Measurements from ENCODE around the gene MRO.

The MRO gene

DNA sequence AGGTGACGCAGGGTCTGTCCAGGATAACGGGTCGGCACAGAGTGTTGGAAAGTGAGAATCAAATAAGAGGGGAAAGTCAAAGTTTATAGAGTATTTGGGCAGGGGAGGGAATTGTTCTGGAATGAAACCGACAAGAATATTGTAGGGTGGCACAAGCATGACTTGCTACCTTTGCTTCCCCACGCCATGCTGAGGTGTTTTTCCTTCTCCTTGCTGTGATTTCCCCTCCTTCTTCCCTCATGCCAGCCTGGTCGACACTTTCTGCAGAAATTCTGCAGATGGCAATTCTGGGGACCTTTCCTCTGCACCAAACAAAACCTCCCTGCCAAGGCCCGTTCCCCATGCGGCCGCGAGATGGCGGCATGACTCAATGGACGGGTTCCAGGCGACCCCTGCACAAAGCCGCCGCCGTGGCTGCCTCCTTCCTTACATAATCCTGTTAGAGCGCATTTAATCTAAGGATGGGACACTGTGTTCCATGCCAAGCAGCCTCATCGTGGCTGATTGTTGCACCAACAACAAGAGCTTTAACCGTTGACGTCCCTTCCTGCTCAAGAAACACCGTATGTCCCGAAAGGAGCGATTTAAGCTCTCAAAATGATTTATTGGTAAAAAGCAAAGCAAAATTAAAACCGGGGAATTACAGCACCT lies at the start of gene MRO:
Gene MRO, minus strand, starts transcription at position 289 of the 651 bp plus-strand sequence. CDS start 10,616 bp downstream, outside the sequence.
- peak; percentile 73 for DNase-seq (ENCODE audit: low spot score)

GRCh38 chr18:50869150-50869549 lies 49.3 kb upstream of the MRO start:
- DNase-seq (ENCODE audit: low spot score): no peak

DNA sequence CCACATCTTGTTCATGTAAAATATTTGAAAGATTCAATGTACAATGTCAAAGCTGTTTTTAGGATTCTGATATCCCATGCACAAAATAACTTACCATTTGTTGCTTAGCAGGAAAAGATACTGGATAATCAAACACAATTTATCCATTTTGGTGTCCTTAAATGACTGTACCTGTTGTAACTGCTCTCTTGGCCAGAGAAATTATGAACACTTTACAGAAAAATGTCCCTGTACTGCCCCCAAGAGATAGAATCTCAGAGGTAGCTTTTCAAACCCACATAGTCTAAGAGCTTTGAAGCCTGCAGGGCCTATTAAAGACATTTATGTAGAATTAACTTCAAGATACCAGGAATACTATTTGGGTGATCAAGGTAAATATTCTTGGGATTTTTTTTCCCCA lies 46.9 kb upstream of the MRO start:
- DNase-seq (ENCODE audit: low spot score): peak; percentile 34

GRCh38 chr18:50863840-50864375 lies 44.1 kb upstream of the MRO start:
- DNase-seq (ENCODE audit: low spot score): no peak

DNA sequence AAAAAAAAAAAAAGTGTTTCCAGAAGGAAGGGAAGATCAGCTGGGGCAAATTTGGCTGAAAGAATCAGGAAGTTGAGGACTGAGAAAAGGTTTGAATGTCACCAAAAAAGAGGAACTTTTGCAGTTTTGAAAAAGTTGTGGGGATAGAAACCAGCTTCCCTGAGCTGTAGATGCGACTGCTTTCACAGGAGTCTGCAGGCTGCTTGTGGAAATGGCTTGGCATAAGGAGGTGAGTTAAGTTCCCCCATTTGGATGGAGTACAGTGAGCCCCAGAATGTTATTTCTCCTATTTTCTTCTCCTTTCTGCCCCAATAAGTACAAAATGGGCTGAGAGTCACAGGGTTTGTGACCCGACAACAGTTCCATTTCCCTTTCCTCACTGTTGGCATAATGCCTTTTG lies 42.6 kb upstream of the MRO start:
- DNase-seq (ENCODE audit: low spot score): no peak

GRCh38 chr18:50861617-50862016 lies 41.8 kb upstream of the MRO start:
- no peak for DNase-seq (ENCODE audit: low spot score)

GRCh38 chr18:50859793-50860555 lies 40.2 kb upstream of the MRO start:
- DNase-seq (ENCODE audit: low spot score): no peak

- DNase-seq (ENCODE audit: low spot score): no peak
Observed at GRCh38 chr18:50857694-50858093, 37.9 kb upstream of the MRO start.

DNA sequence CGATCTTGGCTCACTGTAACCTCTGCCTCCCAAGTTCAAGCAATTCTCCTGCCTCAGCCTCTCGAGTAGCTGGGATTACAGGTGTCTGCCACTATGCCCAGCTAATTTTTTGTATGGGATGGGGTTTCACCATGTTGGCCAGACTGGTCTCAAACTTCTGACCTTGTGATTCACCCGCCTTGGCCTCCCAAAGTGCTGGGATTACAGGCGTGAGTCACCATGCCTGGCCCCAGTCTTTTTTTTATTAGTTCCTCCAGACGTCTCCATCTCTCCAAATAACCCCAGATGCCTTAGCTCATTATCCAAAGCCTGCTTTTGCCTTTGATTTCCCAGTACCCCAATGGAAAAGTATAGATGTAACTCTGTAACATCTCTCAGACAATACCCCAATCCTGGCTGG lies 37.4 kb upstream of the MRO start:
- peak; percentile 50 for DNase-seq (ENCODE audit: low spot score)

GRCh38 chr18:50855976-50856757 lies 36.4 kb upstream of the MRO start:
- no peak for DNase-seq (ENCODE audit: low spot score)

DNA sequence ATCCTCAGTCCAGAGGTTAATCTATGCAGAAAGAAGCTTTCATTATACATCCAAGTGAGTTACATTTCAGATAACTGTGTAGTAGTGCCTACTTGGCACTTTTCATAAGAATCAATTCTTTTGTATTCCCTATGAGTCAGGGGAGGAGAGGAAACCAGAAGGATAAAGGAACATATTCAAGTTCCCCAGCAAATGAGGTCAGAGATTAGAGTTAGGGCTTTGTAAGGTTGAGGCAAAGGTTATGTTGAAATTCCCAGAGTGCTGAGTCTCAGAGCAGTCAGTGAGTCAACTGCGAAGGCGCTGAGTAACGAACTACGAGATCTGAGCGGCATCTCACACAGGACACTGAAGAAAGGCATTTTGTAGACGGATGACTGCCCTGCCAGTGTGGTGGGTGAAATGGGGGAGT lies 34.1 kb upstream of the MRO start:
- peak; percentile 95 for DNase-seq (ENCODE audit: low spot score)

GRCh38 chr18:50850307-50851065 lies 30.7 kb upstream of the MRO start:
- no peak for DNase-seq (ENCODE audit: low spot score)

DNA sequence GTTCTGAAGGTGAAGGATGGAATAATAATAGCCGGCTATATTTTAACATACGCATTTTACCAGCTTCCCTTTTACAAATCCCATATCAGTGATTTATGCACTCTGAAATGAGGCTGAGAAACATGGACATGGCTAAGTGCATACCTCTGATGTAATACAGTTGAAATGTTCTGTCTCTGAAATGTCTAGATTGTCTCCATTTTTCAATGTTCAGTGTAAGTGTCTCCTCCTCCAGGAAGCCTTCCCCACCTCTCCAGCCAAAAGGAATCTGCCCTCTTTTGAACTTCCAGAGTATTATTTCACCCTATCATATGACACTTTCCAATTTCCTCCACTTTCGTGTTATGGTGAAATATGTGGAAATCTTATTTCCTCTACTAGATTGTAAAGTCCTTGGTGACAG lies 29.6 kb upstream of the MRO start:
- DNase-seq (ENCODE audit: low spot score): no peak

- DNase-seq (ENCODE audit: low spot score): no peak
Observed at GRCh38 chr18:50848991-50849390, 29.2 kb upstream of the MRO start.

GRCh38 chr18:50848061-50848551 lies 28.3 kb upstream of the MRO start:
- DNase-seq (ENCODE audit: low spot score): no peak

DNA sequence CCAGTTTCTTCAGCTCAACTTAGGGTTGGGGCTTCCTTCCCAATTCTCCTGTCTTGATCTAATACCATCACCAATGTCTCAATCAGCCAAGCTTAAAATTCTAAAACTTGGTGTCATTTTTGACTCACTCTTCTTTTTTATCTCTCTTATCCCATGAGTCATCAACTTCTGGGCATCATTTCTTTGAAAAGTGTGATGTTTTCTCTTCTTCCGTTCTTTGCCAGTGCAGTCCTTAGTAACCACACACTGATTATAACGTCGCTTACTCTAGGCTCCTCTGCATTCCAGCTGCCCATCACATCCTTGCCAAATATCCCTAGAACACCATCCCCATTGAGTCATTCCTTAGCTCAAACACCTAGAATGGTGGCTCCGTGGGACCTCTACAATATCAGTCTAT lies 27.4 kb upstream of the MRO start:
- DNase-seq (ENCODE audit: low spot score): peak; percentile 78

DNA sequence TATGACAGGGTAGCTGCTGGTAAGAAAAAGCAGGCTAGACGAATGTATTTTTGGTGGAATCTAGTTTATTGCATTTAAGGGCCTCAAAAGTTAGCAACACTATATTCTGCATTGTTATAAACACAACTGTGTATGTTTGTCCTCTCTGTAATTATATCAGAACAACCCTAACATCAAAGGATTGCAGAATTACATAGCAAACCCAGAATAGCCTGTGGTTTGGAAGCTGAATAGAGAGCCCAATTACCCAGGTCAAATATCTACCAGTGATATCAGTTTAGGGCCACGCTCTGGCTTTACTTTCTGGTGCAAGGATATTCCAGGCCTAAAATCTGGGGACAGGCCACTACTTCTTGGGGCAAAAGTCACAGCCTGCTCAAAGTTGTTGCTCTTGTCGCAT lies 25.1 kb upstream of the MRO start:
- no peak for DNase-seq (ENCODE audit: low spot score)

- peak; percentile 12 for DNase-seq (ENCODE audit: low spot score)
Observed at GRCh38 chr18:50844554-50844953, 24.7 kb upstream of the MRO start.

GRCh38 chr18:50842846-50843245 lies 23.0 kb upstream of the MRO start:
- no peak for DNase-seq (ENCODE audit: low spot score)

GRCh38 chr18:50839996-50840395 lies 20.2 kb upstream of the MRO start:
- no peak for DNase-seq (ENCODE audit: low spot score)

DNA sequence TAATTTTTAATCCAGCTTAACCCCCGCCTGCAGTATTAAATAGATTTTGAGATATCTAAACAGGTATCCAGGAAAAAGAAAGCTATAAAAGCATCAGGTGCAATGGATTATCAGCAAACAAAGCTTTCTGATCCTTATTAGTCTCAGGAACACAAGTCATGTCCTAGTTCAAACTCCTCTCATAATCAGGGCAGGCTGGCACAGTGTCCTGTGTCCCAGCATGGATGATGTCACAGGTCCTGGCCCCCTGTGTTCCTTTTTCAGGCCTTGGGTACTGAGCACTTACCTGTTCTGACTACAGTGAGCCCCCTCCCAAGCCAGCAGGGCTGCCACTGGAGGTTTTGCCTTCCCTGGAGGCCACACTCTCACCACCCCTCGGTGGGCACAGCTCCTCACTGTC lies 19.5 kb upstream of the MRO start:
- no peak for DNase-seq (ENCODE audit: low spot score)

GRCh38 chr18:50836521-50836957 lies 16.7 kb upstream of the MRO start:
- DNase-seq (ENCODE audit: low spot score): peak; percentile 96
